GM12878 (cell line): ENCODE data around the gene ACTG1. TPM values are rescaled to one million over a fixed set of nuclear protein-coding genes. Genes with fewer than 3 reads are reported as not detected.

Source experiments
- ATAC-seq: fragments of 200-7000 bp; cut with Tn5 transposase; 3 replicates; pipeline ENCODE4 v1.9.1; 2020; ENCODE audit warnings: mild to moderate bottlenecking, moderate library complexity
- BruUV-seq: library from RNA; stranded (reverse); fragments of 400-500 nt; replicated peaks from 2 replicates; lab custom pipeline; 2021; lab: Mats Ljungman, UMichigan
- CTCF ChIA-PET: fragments of 300-600 bp; sonication (Branson Sonifier 250); formaldehyde crosslinking; extraction: SDS; loops from one replicate; lab custom pipeline; 2021; ENCODE audit warnings: inconsistent platforms; lab: Yijun Ruan, JAX
- POLR2A ChIA-PET: fragments of 350-600 bp; formaldehyde crosslinking; extraction: SDS; loops from one replicate; lab custom pipeline; 2021; ENCODE audit warnings: inconsistent platforms; lab: Charles Lee
- RAD21 ChIA-PET: fragments of 300-600 bp; sonication (Branson Sonifier 250); formaldehyde crosslinking; loops from one replicate; lab custom pipeline; 2023; ENCODE audit warnings: antibody characterized with exemption; ENCODE audit not compliant: unreplicated experiment; lab: Charles Lee
- SMC1A ChIA-PET: fragments of 300-600 bp; sonication (Branson Sonifier 250); formaldehyde crosslinking; loops from one replicate; lab custom pipeline; 2023; ENCODE audit not compliant: unreplicated experiment, uncharacterized antibody; lab: Charles Lee
- DNase-seq: peaks from one replicate; pipeline ENCODE4 v3.0.0-alpha.2; 2011; ENCODE audit warnings: low read depth, low spot score
- FAIRE-seq: peaks from 3 replicates; lab custom pipeline; 2011; peaks lifted over from hg19 to GRCh38; lab: Jason Lieb, UNC
- H2AFZ ChIP-seq: 2 replicates; pipeline ENCODE4 v1.6.0; 2011; ENCODE audit warnings: low read depth, low read length, control low read depth; ENCODE audit not compliant: control insufficient read depth
- H3K27ac ChIP-seq: 2 replicates; pipeline ENCODE4 v1.5.1; 2011; ENCODE audit warnings: control low read depth; ENCODE audit not compliant: control insufficient read depth, insufficient read depth
- H3K27me3 ChIP-seq, 2 experiments: replicated peaks in 1 of 2; 2 replicates each; pipeline versions ENCODE4 v1.6.0 to v1.6.1; 2011; ENCODE audit warnings: low read length in 1 of 2; ENCODE audit not compliant: control insufficient read depth in 2 of 2, insufficient read depth in 2 of 2
- H3K36me3 ChIP-seq, 2 experiments: 2 replicates each; pipeline ENCODE4 v1.5.1; 2011; ENCODE audit warnings: low read length in 1 of 2; ENCODE audit not compliant: control insufficient read depth in 2 of 2, insufficient read depth in 2 of 2
- H3K4me1 ChIP-seq: 2 replicates; pipeline ENCODE4 v1.6.1; 2011; ENCODE audit warnings: mild to moderate bottlenecking, low read length, moderate library complexity, mixed read lengths; ENCODE audit not compliant: control insufficient read depth, insufficient read depth
- H3K4me2 ChIP-seq: 2 replicates; pipeline ENCODE4 v1.6.0; 2011; ENCODE audit warnings: control low read depth; ENCODE audit not compliant: control insufficient read depth, insufficient read depth
- H3K4me3 ChIP-seq: fragments of 200-600 bp; sonication (generic); 2 replicates; pipeline ENCODE4 v1.5.1; 2016
- H3K79me2 ChIP-seq: 2 replicates; pipeline ENCODE4 v1.6.0; 2011; ENCODE audit warnings: low read length; ENCODE audit not compliant: control insufficient read depth, insufficient read depth
- H3K9ac ChIP-seq: 2 replicates; pipeline ENCODE4 v1.8.0; 2011; ENCODE audit warnings: low read length, control low read depth, mixed read lengths; ENCODE audit not compliant: control insufficient read depth, insufficient read depth
- H3K9me3 ChIP-seq: replicated peaks from 3 replicates; pipeline ENCODE4 v1.5.1; 2011; ENCODE audit warnings: mild to moderate bottlenecking, low read length; ENCODE audit not compliant: control insufficient read depth, insufficient read depth
- H4K20me1 ChIP-seq: 2 replicates; pipeline ENCODE4 v1.6.0; 2011; ENCODE audit not compliant: control insufficient read depth, insufficient read depth
- CHD2 ChIP-seq: IDR thresholded peaks from 2 replicates; pipeline ENCODE4 v1.6.1; 2011; ENCODE audit warnings: low read depth, low read length, improper control_type of control experiment, borderline replicate concordance
- CTCF ChIP-seq, 3 experiments: IDR thresholded peaks in 2 of 3; conservative IDR thresholded peaks in 1 of 3; 2 replicates each; pipeline ENCODE4 v1.5.1; 2011; ENCODE audit warnings: low read depth in 3 of 3, low read length in 3 of 3, mild to moderate bottlenecking in 3 of 3, control low read depth in 2 of 3, moderate library complexity in 2 of 3, inconsistent platforms in 1 of 3, mixed read lengths in 1 of 3; ENCODE audit not compliant: control insufficient read depth in 2 of 3, insufficient read depth in 1 of 3; ENCODE audit errors: extremely low read depth in 1 of 3
- CUX1 ChIP-seq: IDR thresholded peaks from 2 replicates; pipeline ENCODE4 v1.6.1; 2012; ENCODE audit warnings: improper control_type of control experiment, low read depth, low read length; ENCODE audit not compliant: insufficient replicate concordance
- FOXK2 ChIP-seq: fragments of 450-650 bp; IDR thresholded peaks from 2 replicates; pipeline ENCODE4 v1.6.1; 2017; ENCODE audit warnings: mild to moderate bottlenecking, moderate library complexity
- FOXM1 ChIP-seq: IDR thresholded peaks from 2 replicates; pipeline ENCODE4 v1.6.1; 2012; ENCODE audit warnings: low read depth, mild to moderate bottlenecking, inconsistent platforms, low read length, moderate library complexity
- MYB ChIP-seq: fragments of 150-350 bp; IDR thresholded peaks from 2 replicates; pipeline ENCODE4 v1.6.1; 2014; ENCODE audit warnings: mild to moderate bottlenecking, low read depth, low read length, borderline replicate concordance
- NR2C2 ChIP-seq: IDR thresholded peaks from 2 replicates; pipeline ENCODE4 v1.6.1; 2011; ENCODE audit warnings: borderline replicate concordance, low read depth; ENCODE audit not compliant: control insufficient read depth, insufficient read length
- RELA ChIP-seq: fragments of 450-650 bp; IDR thresholded peaks from 2 replicates; pipeline ENCODE4 v1.8.0; 2014; ENCODE audit warnings: borderline replicate concordance; ENCODE audit not compliant: partially characterized antibody
- SIX5 ChIP-seq: IDR thresholded peaks from 2 replicates; pipeline ENCODE4 v1.6.1; 2011; ENCODE audit warnings: mild to moderate bottlenecking, low read depth, low read length, moderate library complexity; ENCODE audit not compliant: severe bottlenecking
- STAT1 ChIP-seq: fragments of 450-650 bp; conservative IDR thresholded peaks from 2 replicates; pipeline ENCODE4 v1.6.1; 2014; ENCODE audit warnings: antibody characterized with exemption, mild to moderate bottlenecking
- WRNIP1 ChIP-seq: IDR thresholded peaks from 2 replicates; pipeline ENCODE4 v1.6.1; 2011; ENCODE audit warnings: low read depth, low read length, improper control_type of control experiment, borderline replicate concordance
- YBX1 ChIP-seq: fragments of 450-650 bp; IDR thresholded peaks from 2 replicates; pipeline ENCODE4 v1.6.1; 2016; ENCODE audit warnings: antibody characterized with exemption
- ZNF274 ChIP-seq: IDR thresholded peaks from one replicate; pipeline ENCODE4 v1.8.0; 2011; ENCODE audit not compliant: insufficient read length, insufficient read depth
- WGBS: methylation state at CpG from one replicate; pipeline ENCODE4 v1.1.6; 2016; ENCODE audit warnings: low lambda C conversion rate; ENCODE audit not compliant: insufficient replicate concordance, insufficient coverage; ENCODE audit errors: missing lambda C conversion rate; 5-methylcytosine and 5-hydroxymethylcytosine counted together
- in situ Hi-C: fragments of 300-500 bp; cut with MboI; formaldehyde crosslinking; loops from 9 replicates; pipeline ENCODE4 v1.14.3; 2018; ENCODE audit warnings: mixed read lengths
- intact Hi-C: fragments of 100-400 bp; cut with micrococcal nuclease; formaldehyde crosslinking; loops from one replicate; pipeline ENCODE4 v1.14.2; 2022; ENCODE audit not compliant: unreplicated experiment
- polyA plus RNA-seq, 11 experiments: library from polyadenylated mRNA; depleted of rRNA in 4 of 11; unstranded in 6 of 11; stranded (reverse) in 5 of 11; fragments of >200 nt; fragmentation: Nextera tagmentation in 4 of 11; fragmentation: Illumina TruSeq in 1 of 11; extraction: Ambion mirVana in 4 of 11; extraction: Trizol in 1 of 11; gene quantifications; 1 replicate in 1 of 11; 2 replicates in 10 of 11; pipeline versions ENCODE4 v1.2.1 to v1.2.3, GENCODE V29; 2011 to 2016; ENCODE audit warnings: inconsistent platforms in 2 of 11, missing spikeins in 2 of 11, low read depth in 1 of 11
- total RNA-seq, 4 experiments: library from RNA; depleted of rRNA in 3 of 4; stranded (reverse); fragments of >200 nt in 3 of 4; fragmentation: Illumina TruSeq in 1 of 4; extraction: Trizol in 1 of 4; gene quantifications; 2 replicates each; pipeline versions ENCODE4 v1.2.1 to v1.2.3, GENCODE V29; 2013 to 2021
- TF ChIP-seq, protein P1 (sequence below): IDR thresholded peaks from 2 replicates; pipeline ENCODE4 v1.6.1; 2012; ENCODE audit warnings: low read depth, low read length, improper control_type of control experiment

ACTG1 gene
- total and polyA plus RNA-seq, 10 of the 15 experiments (the other 5 are each of a cell fraction or from before 2014, with no cell fraction given): 810 to 6,105 (median 3,650) TPM

- no peak overlapping the region for H3K4me3 ChIP-seq
- ChIA-PET RAD21 (no interaction called here), CTCF (interaction anchor here (1.1 kb wide), 1 partner anchor 12 kb away, joined by 3 read pairs; no protein-coding TSS in a partner anchor), POLR2A (no interaction called here), SMC1A (no interaction called here)
- no peak overlapping the region for H3K4me2 ChIP-seq
- no peak for ATAC-seq
- intact Hi-C loops (loop anchor here (5.0 kb wide), 2 partner anchors 338 to 378 kb away; no protein-coding TSS in a partner anchor), in situ Hi-C loops (loop anchor here (25.0 kb wide), 1 partner anchor 343 kb away; no protein-coding TSS in a partner anchor)
- H3K4me1 ChIP-seq: peaks cover 12% of the 10 kb centered on the region
- WGBS: 35% methylated on average over 21 of the region's 21 CpGs
- DNase-seq: no peak
- H3K9ac ChIP-seq: no peak overlapping the region
- FAIRE-seq: no peak
- H3K27me3 ChIP-seq: peaks cover 3 to 8% of the 10 kb centered on the region in 2 experiments; a peak in 3 of 4 replicates
- no peaks in the 10 kb centered on the region for H3K79me2 ChIP-seq
- BruUV-seq: no TSS peak
- H3K36me3 ChIP-seq: no peaks in the 10 kb centered on the region
- H2AFZ ChIP-seq: no peak overlapping the region
- H3K9me3 ChIP-seq: no peaks in the 10 kb centered on the region
- H4K20me1 ChIP-seq: no peaks in the 10 kb centered on the region
- no peak overlapping the region for H3K27ac ChIP-seq
- no peak for TF ChIP-seq NR2C2
- no peak for TF ChIP-seq FOXM1
- TF ChIP-seq, protein P1, sequence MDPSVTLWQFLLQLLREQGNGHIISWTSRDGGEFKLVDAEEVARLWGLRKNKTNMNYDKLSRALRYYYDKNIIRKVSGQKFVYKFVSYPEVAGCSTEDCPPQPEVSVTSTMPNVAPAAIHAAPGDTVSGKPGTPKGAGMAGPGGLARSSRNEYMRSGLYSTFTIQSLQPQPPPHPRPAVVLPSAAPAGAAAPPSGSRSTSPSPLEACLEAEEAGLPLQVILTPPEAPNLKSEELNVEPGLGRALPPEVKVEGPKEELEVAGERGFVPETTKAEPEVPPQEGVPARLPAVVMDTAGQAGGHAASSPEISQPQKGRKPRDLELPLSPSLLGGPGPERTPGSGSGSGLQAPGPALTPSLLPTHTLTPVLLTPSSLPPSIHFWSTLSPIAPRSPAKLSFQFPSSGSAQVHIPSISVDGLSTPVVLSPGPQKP: no peak
- no peak for TF ChIP-seq RELA
- TF ChIP-seq FOXK2: no peak
- no peak for TF ChIP-seq MYB
- no peak for TF ChIP-seq SIX5
- no peak for TF ChIP-seq ZNF274
- no peak for TF ChIP-seq CTCF (IDR thresholded peaks at IDR 0.05 in 2 of 3, conservative IDR thresholded peaks at IDR 0.05 in 1 of 3; ENCODE audit: control insufficient read depth in 2 of 3, extremely low read depth in 1 of 3, insufficient read depth in 1 of 3, low read depth in 3 of 3, low read length in 3 of 3)
- TF ChIP-seq YBX1: no peak
- no peak for TF ChIP-seq STAT1
- no peak for TF ChIP-seq WRNIP1
- TF ChIP-seq CUX1: no peak
- no peak for TF ChIP-seq CHD2
Observed at GRCh38 chr17:81480140-81481072, 32.2 kb downstream of the ACTG1 start.
